Ecto neural progenitor cell (in vitro differentiated cells): ENCODE data around the gene KCNA5.

Experiments
- DNase-seq: peaks from one replicate; pipeline ENCODE4 v3.0.0-alpha.2; 2018; ENCODE audit warnings: low spot score

Gene KCNA5

GRCh38 chr12:5043589-5044419 lies at the start of gene KCNA5:
Gene KCNA5, plus strand, starts transcription at chr12:5043879. Its CDS starts 269 bp downstream, at chr12:5044148.
- peak; percentile 87 for DNase-seq

DNA sequence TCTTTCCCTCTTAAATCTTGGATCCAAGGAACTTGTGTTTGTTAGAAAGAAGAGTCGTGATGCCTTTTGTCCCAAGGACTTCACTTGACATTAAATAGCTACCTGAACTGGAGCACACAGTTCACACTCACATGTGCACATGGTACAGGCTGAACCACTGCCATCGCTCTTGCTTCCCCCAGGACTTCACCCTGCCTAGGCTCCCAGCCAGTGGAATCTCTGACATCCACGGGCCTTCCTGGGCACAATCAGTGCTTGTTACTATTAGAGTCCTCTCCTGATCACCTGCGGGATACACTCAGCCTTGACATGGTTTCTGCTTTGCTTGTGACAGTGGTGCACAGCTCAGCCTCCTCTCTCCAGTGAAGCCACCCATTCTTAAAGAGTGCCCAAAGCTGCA lies 49.1 kb upstream of the KCNA5 start:
- no peak for DNase-seq

DNA sequence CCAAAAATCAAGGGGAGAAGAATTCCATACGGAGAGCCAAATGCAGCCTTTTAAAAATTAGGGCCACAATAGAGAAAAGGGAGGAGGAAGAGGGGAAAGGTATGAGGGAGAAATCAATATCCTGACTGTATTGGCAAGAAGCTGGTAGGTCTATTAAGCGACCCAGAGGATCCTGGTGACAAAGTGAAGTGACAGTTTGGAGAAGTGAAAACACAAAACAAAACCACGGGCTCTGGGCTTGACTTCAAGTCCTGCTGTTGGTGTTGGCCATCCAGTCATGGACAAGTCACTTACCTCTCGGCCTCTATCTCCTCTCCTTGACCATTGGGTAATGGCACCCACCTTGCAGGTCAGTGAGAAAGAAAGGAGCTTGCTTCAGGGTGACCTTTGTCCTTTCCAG lies 47.0 kb upstream of the KCNA5 start:
- DNase-seq: no peak

- no peak for DNase-seq
These were observed 45.7 kb upstream of the KCNA5 start for GRCh38 chr12:4997939-4998338.

GRCh38 chr12:5000204-5000603 lies 43.5 kb upstream of the KCNA5 start:
- DNase-seq: no peak

- DNase-seq: no peak
These were observed 42.9 kb upstream of the KCNA5 start for GRCh38 chr12:5000658-5001385.

GRCh38 chr12:5003025-5003666 lies 40.5 kb upstream of the KCNA5 start:
- DNase-seq: peak; percentile 87

GRCh38 chr12:5008661-5009060 lies 35.0 kb upstream of the KCNA5 start:
- DNase-seq: no peak

DNA sequence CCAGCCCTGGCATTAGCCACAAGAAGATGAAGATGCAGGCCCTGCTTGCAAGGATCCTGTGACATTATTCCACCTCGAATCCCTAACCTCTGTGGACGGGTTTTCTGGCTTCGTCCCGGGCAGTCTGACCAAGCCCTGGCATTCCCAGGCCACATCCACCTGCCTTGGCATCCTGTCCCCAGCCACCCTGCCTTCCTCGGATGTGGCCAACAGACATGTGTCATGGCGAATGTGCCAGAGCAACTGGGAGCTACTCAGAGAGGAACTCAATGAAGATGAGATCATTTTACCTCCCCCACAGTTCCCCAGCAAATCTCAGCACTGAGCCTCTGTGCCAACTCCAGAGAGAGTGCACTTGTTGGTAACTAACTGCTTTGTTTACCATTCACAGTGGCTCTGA lies 33.5 kb upstream of the KCNA5 start:
- DNase-seq: no peak

GRCh38 chr12:5012337-5012736 lies 31.3 kb upstream of the KCNA5 start:
- no peak for DNase-seq

- DNase-seq: no peak
These were observed 30.4 kb upstream of the KCNA5 start for GRCh38 chr12:5013266-5013730.

GRCh38 chr12:5014269-5014668 lies 29.4 kb upstream of the KCNA5 start:
- no peak for DNase-seq

- DNase-seq: no peak
These were observed 27.8 kb upstream of the KCNA5 start for GRCh38 chr12:5015711-5016492.

GRCh38 chr12:5016526-5016925 lies 27.2 kb upstream of the KCNA5 start:
- no peak for DNase-seq

GRCh38 chr12:5017638-5018348 lies 25.9 kb upstream of the KCNA5 start:
- no peak for DNase-seq

DNA sequence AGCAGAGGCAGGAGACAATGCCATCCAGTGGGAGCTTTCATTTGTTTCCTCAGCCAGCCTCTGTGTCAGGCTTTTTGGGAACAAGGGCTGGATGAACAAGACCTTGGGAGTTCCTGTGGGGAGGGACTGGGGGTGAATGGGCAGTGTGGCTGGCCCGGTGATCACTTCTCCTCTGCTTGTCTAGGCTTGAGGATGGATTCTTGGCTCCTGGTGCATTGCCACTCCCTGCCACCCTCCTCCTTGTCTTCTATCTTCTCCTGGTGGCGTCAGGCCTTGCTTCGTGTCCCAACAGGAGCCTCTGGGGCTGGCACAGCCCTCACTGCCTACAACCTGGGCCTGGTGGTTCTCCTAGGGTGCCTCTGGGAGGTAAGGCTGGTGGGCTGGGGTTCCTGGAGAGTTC lies 25.0 kb upstream of the KCNA5 start:
- DNase-seq: no peak

DNA sequence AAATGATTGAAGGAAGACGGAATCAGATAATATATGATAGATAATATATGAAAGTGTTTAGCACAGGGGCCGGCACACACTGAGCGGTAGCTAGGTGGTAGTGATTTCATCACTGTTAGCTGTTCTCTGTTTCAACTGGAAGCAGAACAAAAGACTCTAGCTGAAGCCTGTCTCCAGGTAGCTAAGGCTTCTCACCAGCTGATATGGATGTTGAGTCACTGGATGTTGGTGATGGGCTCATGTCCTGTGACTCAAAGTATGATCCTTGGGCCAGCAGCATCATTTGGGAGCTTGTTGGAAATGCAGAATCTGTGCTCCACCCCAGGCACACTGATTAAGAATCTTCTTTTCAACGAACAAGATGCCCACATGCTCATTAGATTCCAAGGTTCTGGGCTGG lies 21.7 kb upstream of the KCNA5 start:
- no peak for DNase-seq

DNA sequence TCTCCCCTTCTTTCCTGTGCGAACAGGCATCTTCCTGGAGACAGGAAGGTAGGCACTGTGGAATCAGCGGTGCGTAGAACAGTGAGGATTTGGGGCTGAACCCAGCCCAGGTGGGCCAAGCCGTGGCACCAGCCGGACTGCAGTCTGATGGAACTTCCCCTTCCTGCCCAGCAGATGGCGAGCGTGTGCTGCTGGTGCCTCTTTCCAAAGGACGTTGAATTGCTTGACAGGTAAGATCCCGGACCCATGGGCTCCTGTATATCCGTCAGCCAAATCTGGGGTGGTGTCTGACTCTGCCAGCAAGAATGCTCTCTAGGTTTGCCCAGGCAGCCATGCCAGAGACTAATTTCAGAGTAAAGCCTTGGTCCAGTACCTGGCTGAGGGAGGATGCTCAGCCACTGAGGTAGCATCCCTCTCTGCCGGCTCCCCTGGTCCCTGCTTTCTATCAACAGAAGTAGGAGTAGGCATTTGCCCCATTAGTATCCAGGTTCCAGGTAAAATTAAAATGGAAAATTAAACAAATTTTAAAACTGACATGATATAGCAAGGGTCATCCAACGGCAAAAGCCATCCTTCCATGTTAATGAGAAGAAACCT lies 21.1 kb upstream of the KCNA5 start:
- peak; percentile 80 for DNase-seq

- no peak for DNase-seq
These were observed 19.8 kb upstream of the KCNA5 start for GRCh38 chr12:5023842-5024241.

GRCh38 chr12:5026342-5026938 lies 17.2 kb upstream of the KCNA5 start:
- no peak for DNase-seq
